Fibroblast of lung (primary cell): ENCODE results near the gene CENPB. TPM values are rescaled to one million over a fixed set of nuclear protein-coding genes. Genes with fewer than 3 reads are reported as not detected.

Source experiments
- DNase-seq, 2 donors: peaks; one replicate each; pipeline versions ENCODE4 v3.0.0 to v3.0.0-alpha.2; 2010; ENCODE audit warnings: low read depth in 2 of 2
- H2AFZ ChIP-seq: 2 replicates; pipeline ENCODE4 v1.5.1; 2012; ENCODE audit warnings: low read length, control low read depth, inconsistent platforms
- H3K27ac ChIP-seq: 2 replicates; pipeline ENCODE4 v1.5.1; 2011; ENCODE audit warnings: low read length, control low read depth; ENCODE audit not compliant: insufficient read depth
- H3K27me3 ChIP-seq: 2 replicates; pipeline ENCODE4 v1.5.1; 2011; ENCODE audit warnings: mild to moderate bottlenecking, low read length; ENCODE audit not compliant: control insufficient read depth, insufficient read depth
- H3K36me3 ChIP-seq: 2 replicates; pipeline ENCODE4 v1.5.1; 2011; ENCODE audit warnings: low read length; ENCODE audit not compliant: control insufficient read depth, insufficient read depth
- H3K4me1 ChIP-seq: 2 replicates; pipeline ENCODE4 v1.5.1; 2011; ENCODE audit warnings: low read length; ENCODE audit not compliant: control insufficient read depth, insufficient read depth; ENCODE audit errors: extremely low read depth
- H3K4me2 ChIP-seq: 2 replicates; pipeline ENCODE4 v1.5.1; 2011; ENCODE audit warnings: low read length, control low read depth; ENCODE audit not compliant: insufficient read depth; ENCODE audit errors: extremely low read depth
- H3K4me3 ChIP-seq, 4 experiments: fragments of 200-600 bp in 1 of 4; sonication (generic) in 1 of 4; replicated peaks in 1 of 4; 2 replicates each; pipeline ENCODE4 v1.5.1; 2011 to 2016; ENCODE audit warnings: low read length in 4 of 4, low read depth in 3 of 4, mild to moderate bottlenecking in 3 of 4, control low read depth in 2 of 4, inconsistent platforms in 1 of 4, mixed read lengths in 1 of 4; ENCODE audit not compliant: insufficient read depth in 1 of 4; ENCODE audit errors: control extremely low read depth in 1 of 4
- H3K79me2 ChIP-seq: 2 replicates; pipeline ENCODE4 v1.5.1; 2012; ENCODE audit warnings: mild to moderate bottlenecking, low read length, inconsistent platforms; ENCODE audit not compliant: control insufficient read depth, insufficient read depth
- H3K9ac ChIP-seq: 2 replicates; pipeline ENCODE4 v1.5.1; 2011; ENCODE audit warnings: mild to moderate bottlenecking, low read length, control low read depth; ENCODE audit not compliant: insufficient read depth
- H3K9me3 ChIP-seq: 2 replicates; pipeline ENCODE4 v1.5.1; 2012; ENCODE audit warnings: low read depth, low read length; ENCODE audit not compliant: control insufficient read depth, insufficient read depth
- H4K20me1 ChIP-seq: 2 replicates; pipeline ENCODE4 v1.5.1; 2011; ENCODE audit warnings: low read length; ENCODE audit not compliant: control insufficient read depth, insufficient read depth; ENCODE audit errors: extremely low read depth
- CTCF ChIP-seq, 2 donors: IDR thresholded peaks in 1 of 2; conservative IDR thresholded peaks in 1 of 2; 1 replicate in 1 of 2; 2 replicates in 1 of 2; pipeline ENCODE4 v1.5.1; 2011 to 2012; ENCODE audit warnings: low read length in 2 of 2, control low read depth in 1 of 2, inconsistent platforms in 1 of 2, low read depth in 1 of 2, mild to moderate bottlenecking in 1 of 2
- EZH2 ChIP-seq: IDR thresholded peaks from 2 replicates; pipeline ENCODE4 v1.5.1; 2012; ENCODE audit warnings: low read length, control low read depth, mild to moderate bottlenecking; ENCODE audit errors: missing control alignments
- polyA plus RNA-seq, 2 donors: library from polyadenylated mRNA; depleted of rRNA in 1 of 2; stranded (reverse) in 1 of 2; unstranded in 1 of 2; fragments of >200 nt; gene quantifications; 2 replicates each; pipeline ENCODE4 v1.2.1, GENCODE V29; 2011 to 2012; ENCODE audit warnings: missing spikeins in 1 of 2
- total RNA-seq: library from RNA; depleted of rRNA; stranded (reverse); fragments of >200 nt; gene quantifications from 2 replicates; pipeline ENCODE4 v1.2.1, GENCODE V29; 2014

The CENPB gene
- total and polyA plus RNA-seq, 2 donors (not counting 1 experiment from before 2014, with no cell fraction given), result 32.6 to 106 TPM

DNA sequence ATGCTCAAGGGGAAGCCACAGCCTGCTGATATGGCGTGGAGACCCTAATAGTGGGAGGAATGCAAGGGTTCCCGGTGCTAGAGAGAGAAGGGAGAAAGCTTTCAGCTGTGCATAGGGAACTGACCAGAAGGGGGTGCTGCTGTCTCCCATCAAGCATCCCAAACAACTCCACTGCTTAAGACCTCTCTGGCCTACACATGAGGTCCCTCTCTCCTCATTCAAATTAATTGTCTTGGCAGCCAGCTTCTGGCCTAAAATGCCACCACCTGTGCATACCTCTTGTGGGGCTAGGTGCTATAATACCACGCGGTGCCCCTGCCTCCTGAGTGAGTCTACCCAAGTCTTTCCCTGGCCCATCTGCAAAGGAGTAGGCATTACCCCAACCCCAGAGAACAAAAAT is 33.4 kb downstream of the CENPB start:
- Histone ChIP-seq H3K4me3 (no peak overlapping the region), H3K36me3 (no peaks in the 10 kb centered on the region), H2AFZ (no peak overlapping the region), H3K4me1 (no peaks in the 10 kb centered on the region), H3K79me2 (no peaks in the 10 kb centered on the region), H4K20me1 (no peaks in the 10 kb centered on the region), H3K9me3 (no peaks in the 10 kb centered on the region), H3K27ac (no peak overlapping the region), H3K4me2 (no peak overlapping the region), H3K9ac (no peak overlapping the region), H3K27me3 (no peaks in the 10 kb centered on the region)
- DNase-seq, result peak; percentile 49 to 80
- TF ChIP-seq EZH2 (no peak), CTCF (conservative IDR thresholded peaks at IDR 0.05 in 1 of 2, IDR thresholded peaks at IDR 0.05 in 1 of 2; ENCODE audit: low read depth in 1 of 2, low read length in 2 of 2) (peak; percentile 78 to 96)

DNA sequence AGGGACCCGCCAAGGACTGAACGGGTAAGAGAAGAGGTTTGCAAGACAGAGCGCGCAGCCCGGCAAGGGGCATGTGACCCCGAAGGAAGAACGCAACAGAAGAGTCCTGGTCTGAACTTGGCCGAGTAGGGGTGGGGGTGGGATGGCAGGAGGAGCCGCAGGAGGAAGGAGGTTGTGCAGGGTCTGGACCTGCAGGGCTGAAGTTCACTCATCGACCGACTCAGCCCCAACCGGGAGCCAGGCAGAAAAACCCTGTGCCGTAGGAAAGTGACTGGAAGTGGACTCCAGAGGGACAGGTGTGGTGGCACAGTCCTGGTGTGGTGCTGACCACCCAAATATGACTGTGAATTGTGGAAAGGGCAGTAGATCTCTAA is 34.2 kb downstream of the CENPB start:
- H3K4me2 ChIP-seq, result no peak overlapping the region
- H3K27ac ChIP-seq, result no peak overlapping the region
- H3K36me3 ChIP-seq, result no peaks in the 10 kb centered on the region
- TF ChIP-seq CTCF (conservative IDR thresholded peaks at IDR 0.05 in 1 of 2, IDR thresholded peaks at IDR 0.05 in 1 of 2; ENCODE audit: low read depth in 1 of 2, low read length in 2 of 2) (no peak), EZH2 (no peak)
- no peak overlapping the region for H3K9ac ChIP-seq
- H2AFZ ChIP-seq, result no peak overlapping the region
- H3K79me2 ChIP-seq, result no peaks in the 10 kb centered on the region
- H3K4me1 ChIP-seq, result no peaks in the 10 kb centered on the region
- H4K20me1 ChIP-seq, result no peaks in the 10 kb centered on the region
- H3K9me3 ChIP-seq, result no peaks in the 10 kb centered on the region
- H3K27me3 ChIP-seq, result no peaks in the 10 kb centered on the region
- H3K4me3 ChIP-seq, result no peak overlapping the region
- DNase-seq, result no peak

DNA sequence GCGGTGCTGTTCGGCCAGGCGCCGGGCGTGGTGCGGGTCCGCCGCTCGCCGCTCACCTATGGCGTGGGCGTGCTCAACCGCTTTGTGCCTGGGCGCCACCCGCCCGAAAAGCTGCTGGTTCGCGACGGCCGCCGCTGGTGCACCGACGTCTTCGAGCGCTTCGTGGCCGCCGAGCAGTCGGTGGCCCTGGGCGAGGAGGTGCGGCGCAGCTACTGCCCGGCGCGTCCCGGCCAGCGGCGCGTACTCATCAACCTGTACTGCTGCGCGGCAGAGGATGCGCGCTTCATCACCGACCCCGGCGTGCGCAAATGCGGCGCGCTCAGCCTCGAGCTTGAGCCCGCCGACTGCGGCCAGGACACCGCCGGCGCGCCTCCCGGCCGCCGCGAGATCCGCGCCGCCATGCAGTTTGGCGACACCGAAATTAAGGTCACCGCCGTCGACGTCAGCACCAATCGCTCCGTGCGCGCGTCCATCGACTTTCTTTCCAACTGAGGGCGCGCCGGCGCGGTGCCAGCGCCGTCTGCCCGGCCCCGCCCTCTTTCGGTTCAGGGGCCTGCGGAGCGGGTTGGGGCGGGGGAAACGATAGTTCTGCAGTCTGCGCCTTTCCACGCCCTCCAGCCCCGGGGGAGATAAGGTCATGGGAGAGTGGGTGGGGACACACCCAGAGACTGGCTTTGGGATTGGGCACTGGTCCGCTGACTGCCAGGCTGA is 34.7 kb downstream of the CENPB start:
- no peaks in the 10 kb centered on the region for H3K4me1 ChIP-seq
- no peaks in the 10 kb centered on the region for H3K36me3 ChIP-seq
- no peaks in the 10 kb centered on the region for H3K79me2 ChIP-seq
- H3K27ac ChIP-seq, result no peak overlapping the region
- H3K4me2 ChIP-seq, result no peak overlapping the region
- TF ChIP-seq EZH2 (no peak), CTCF (conservative IDR thresholded peaks at IDR 0.05 in 1 of 2, IDR thresholded peaks at IDR 0.05 in 1 of 2; ENCODE audit: low read depth in 1 of 2, low read length in 2 of 2) (no peak)
- no peak overlapping the region for H3K4me3 ChIP-seq
- H4K20me1 ChIP-seq, result no peaks in the 10 kb centered on the region
- H2AFZ ChIP-seq, result no peak overlapping the region
- no peaks in the 10 kb centered on the region for H3K27me3 ChIP-seq
- H3K9ac ChIP-seq, result no peak overlapping the region
- peak in 1 of 2 donors; percentile 31 for DNase-seq
- no peaks in the 10 kb centered on the region for H3K9me3 ChIP-seq
